H1 (cell line): ENCODE measurements around the gene GFAP. TPM values are rescaled to one million over a fixed set of nuclear protein-coding genes. Genes with fewer than 3 reads are reported as not detected.

Experiments used
- SUZ12 ChIP-seq: fragments of 200-600 bp; sonication (generic); IDR thresholded peaks from 2 replicates; pipeline ENCODE4 v1.6.1; 2012; ENCODE audit warnings: mild to moderate bottlenecking, inconsistent platforms, low read length, moderate library complexity, mixed read lengths
- polyA plus RNA-seq, 7 experiments: library from polyadenylated mRNA; depleted of rRNA in 3 of 7; stranded (reverse) in 5 of 7; unstranded in 2 of 7; fragments of >200 nt in 5 of 7; fragments of 200-250 nt in 2 of 7; gene quantifications; 1 replicate in 5 of 7; 2 replicates in 1 of 7; 4 replicates in 1 of 7; pipeline versions ENCODE4 v1.2.1 to v1.2.3, GENCODE V29; 2011 to 2013; ENCODE audit warnings: missing spikeins in 2 of 7, mixed read lengths in 2 of 7
- total RNA-seq: library from RNA; stranded (reverse); fragmentation: NEBNext Ultra II Directional; extraction: Animal tissue kit (Norgen Biotek cat#: 25700); gene quantifications from 2 replicates; pipeline ENCODE4 v1.2.1, GENCODE V29; 2021
- TF ChIP-seq, protein P1 (sequence below): fragments of 300-600 bp; sonication (generic); IDR thresholded peaks from 2 replicates; pipeline ENCODE4 v1.7.1; 2012; ENCODE audit warnings: low read length, moderate library complexity, mild to moderate bottlenecking, inconsistent platforms; ENCODE audit not compliant: insufficient replicate concordance

The GFAP gene
- total and polyA plus RNA-seq, 2 of the 8 experiments (the other 6 are each of a cell fraction or from before 2014, with no cell fraction given) = 1.3 to 1.5 TPM

DNA sequence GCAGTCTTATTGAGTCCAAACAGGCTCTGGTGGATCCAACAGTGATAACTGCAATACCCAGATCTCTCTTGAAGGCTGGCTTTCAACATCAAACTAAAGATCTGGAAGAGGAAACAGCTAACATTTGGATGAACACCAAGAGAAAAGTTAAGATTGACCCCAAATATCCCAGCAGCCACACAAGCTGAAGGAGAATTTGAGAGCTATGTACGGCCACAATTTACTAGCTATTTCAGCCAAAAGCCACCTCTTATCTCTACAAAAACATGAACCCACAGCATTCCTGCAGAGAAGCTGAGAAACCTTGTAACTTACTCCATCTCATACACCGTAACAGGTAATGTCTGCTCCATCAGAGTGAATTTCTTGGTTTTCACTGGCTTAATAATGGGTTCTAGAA is 30.4 kb downstream of the GFAP start (continued):
- TF ChIP-seq, protein P1, sequence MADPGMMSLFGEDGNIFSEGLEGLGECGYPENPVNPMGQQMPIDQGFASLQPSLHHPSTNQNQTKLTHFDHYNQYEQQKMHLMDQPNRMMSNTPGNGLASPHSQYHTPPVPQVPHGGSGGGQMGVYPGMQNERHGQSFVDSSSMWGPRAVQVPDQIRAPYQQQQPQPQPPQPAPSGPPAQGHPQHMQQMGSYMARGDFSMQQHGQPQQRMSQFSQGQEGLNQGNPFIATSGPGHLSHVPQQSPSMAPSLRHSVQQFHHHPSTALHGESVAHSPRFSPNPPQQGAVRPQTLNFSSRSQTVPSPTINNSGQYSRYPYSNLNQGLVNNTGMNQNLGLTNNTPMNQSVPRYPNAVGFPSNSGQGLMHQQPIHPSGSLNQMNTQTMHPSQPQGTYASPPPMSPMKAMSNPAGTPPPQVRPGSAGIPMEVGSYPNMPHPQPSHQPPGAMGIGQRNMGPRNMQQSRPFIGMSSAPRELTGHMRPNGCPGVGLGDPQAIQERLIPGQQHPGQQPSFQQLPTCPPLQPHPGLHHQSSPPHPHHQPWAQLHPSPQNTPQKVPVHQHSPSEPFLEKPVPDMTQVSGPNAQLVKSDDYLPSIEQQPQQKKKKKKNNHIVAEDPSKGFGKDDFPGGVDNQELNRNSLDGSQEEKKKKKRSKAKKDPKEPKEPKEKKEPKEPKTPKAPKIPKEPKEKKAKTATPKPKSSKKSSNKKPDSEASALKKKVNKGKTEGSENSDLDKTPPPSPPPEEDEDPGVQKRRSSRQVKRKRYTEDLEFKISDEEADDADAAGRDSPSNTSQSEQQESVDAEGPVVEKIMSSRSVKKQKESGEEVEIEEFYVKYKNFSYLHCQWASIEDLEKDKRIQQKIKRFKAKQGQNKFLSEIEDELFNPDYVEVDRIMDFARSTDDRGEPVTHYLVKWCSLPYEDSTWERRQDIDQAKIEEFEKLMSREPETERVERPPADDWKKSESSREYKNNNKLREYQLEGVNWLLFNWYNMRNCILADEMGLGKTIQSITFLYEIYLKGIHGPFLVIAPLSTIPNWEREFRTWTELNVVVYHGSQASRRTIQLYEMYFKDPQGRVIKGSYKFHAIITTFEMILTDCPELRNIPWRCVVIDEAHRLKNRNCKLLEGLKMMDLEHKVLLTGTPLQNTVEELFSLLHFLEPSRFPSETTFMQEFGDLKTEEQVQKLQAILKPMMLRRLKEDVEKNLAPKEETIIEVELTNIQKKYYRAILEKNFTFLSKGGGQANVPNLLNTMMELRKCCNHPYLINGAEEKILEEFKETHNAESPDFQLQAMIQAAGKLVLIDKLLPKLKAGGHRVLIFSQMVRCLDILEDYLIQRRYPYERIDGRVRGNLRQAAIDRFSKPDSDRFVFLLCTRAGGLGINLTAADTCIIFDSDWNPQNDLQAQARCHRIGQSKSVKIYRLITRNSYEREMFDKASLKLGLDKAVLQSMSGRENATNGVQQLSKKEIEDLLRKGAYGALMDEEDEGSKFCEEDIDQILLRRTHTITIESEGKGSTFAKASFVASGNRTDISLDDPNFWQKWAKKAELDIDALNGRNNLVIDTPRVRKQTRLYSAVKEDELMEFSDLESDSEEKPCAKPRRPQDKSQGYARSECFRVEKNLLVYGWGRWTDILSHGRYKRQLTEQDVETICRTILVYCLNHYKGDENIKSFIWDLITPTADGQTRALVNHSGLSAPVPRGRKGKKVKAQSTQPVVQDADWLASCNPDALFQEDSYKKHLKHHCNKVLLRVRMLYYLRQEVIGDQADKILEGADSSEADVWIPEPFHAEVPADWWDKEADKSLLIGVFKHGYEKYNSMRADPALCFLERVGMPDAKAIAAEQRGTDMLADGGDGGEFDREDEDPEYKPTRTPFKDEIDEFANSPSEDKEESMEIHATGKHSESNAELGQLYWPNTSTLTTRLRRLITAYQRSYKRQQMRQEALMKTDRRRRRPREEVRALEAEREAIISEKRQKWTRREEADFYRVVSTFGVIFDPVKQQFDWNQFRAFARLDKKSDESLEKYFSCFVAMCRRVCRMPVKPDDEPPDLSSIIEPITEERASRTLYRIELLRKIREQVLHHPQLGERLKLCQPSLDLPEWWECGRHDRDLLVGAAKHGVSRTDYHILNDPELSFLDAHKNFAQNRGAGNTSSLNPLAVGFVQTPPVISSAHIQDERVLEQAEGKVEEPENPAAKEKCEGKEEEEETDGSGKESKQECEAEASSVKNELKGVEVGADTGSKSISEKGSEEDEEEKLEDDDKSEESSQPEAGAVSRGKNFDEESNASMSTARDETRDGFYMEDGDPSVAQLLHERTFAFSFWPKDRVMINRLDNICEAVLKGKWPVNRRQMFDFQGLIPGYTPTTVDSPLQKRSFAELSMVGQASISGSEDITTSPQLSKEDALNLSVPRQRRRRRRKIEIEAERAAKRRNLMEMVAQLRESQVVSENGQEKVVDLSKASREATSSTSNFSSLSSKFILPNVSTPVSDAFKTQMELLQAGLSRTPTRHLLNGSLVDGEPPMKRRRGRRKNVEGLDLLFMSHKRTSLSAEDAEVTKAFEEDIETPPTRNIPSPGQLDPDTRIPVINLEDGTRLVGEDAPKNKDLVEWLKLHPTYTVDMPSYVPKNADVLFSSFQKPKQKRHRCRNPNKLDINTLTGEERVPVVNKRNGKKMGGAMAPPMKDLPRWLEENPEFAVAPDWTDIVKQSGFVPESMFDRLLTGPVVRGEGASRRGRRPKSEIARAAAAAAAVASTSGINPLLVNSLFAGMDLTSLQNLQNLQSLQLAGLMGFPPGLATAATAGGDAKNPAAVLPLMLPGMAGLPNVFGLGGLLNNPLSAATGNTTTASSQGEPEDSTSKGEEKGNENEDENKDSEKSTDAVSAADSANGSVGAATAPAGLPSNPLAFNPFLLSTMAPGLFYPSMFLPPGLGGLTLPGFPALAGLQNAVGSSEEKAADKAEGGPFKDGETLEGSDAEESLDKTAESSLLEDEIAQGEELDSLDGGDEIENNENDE = no peak
- TF ChIP-seq SUZ12 = no peak
